Measurements from ENCODE around the gene ARMS2. TPM values are rescaled to one million over a fixed set of nuclear protein-coding genes. Genes with fewer than 3 reads are reported as not detected.

The ARMS2 gene
- total and polyA plus RNA-seq, 7 donors = 1.1 TPM; not detected in 6

DNA sequence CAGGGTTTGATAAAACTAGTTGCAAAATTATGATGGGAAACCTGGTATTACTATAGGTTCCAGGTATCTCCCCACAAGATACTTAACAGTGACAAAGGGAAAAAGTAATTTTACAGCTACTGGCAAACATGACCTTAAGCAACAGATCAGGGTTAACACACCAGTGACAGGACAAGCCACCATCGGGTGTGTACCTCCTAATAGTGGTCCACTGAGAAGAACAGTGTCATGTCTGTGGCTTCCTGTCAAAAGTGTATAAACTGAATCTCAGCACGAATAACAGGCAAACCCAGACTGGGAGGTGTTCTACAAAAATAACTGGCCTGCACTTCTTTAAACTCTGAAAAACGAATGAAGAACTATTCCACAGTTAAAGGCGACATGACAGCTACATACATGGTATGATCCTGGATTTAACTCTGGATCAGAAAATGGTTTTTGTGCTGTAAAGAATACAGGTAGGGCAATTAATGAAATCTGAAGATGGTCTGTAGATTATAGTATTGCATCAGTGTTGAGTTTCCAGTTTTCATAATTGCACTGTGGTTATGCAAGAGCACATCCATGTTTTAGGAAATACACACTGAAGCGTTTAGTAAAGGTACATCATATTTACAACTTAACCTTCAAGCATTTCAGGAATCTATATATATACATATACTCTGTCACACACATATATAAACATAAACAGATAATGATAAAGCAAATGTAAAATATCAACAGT, 32.0 kb upstream of the ARMS2 start:
- H3K36me3 ChIP-seq = peaks cover 0 to 20% (median 0%) of the 10 kb centered on the region in 4 donors
- intact Hi-C loops (cut with DNase I) = no loop called here

DNA sequence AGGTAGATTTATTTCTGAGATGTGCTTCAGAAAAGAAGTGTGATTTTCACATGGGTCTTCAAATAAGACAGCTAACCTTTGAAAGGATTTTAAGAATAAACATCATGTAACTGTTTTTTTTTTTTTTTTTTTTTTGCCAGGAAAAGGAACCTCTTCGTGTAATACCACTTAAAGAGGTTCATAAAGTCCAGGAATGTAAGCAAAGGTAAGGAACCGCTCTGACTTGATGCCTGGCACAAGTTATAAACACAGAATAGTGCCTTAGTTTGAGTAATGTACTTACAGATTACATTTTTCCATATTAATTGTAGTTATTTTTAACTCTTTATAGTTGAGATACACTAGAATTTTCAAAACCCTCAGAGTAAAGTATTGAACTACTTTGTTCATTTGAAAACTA, 30.4 kb upstream of the ARMS2 start:
- TF ChIP-seq POLR2A (IDR thresholded peaks at IDR 0.05) (no peak), EP300 (IDR thresholded peaks at IDR 0.05) (peak in 1 of 4 donors; percentile 16), POLR2AphosphoS5 (IDR thresholded peaks at IDR 0.05) (no peak)
- peak overlapping the region in 3 of 4 donors; percentile 2 to 68 (median 29) for H3K27ac ChIP-seq
- H3K9me3 ChIP-seq = no peaks in the 10 kb centered on the region
- DNase-seq = no peak
- no peak overlapping the region for H3K4me3 ChIP-seq
- intact Hi-C loops (cut with DNase I) = no loop called here
- peaks cover 0 to 28% (median 0%) of the 10 kb centered on the region in 4 donors for H3K36me3 ChIP-seq
- 84 to 87% methylated on average over 2 of the region's 2 CpGs for WGBS, 2 donors
- no peaks in the 10 kb centered on the region for H3K27me3 ChIP-seq
- H3K4me1 ChIP-seq = peaks cover 0 to 66% (median 41%) of the 10 kb centered on the region in 4 donors

More for the DNA sequence above, 32.0 kb upstream of the ARMS2 start:
- no peak overlapping the region for H3K4me3 ChIP-seq
- no peaks in the 10 kb centered on the region for H3K27me3 ChIP-seq
- no peaks in the 10 kb centered on the region for H3K9me3 ChIP-seq
- no peak for TF ChIP-seq POLR2A (IDR thresholded peaks at IDR 0.05)
- TF ChIP-seq POLR2AphosphoS5 (IDR thresholded peaks at IDR 0.05) = no peak
- TF ChIP-seq EP300 (IDR thresholded peaks at IDR 0.05) = no peak
- TF ChIP-seq, protein P1, sequence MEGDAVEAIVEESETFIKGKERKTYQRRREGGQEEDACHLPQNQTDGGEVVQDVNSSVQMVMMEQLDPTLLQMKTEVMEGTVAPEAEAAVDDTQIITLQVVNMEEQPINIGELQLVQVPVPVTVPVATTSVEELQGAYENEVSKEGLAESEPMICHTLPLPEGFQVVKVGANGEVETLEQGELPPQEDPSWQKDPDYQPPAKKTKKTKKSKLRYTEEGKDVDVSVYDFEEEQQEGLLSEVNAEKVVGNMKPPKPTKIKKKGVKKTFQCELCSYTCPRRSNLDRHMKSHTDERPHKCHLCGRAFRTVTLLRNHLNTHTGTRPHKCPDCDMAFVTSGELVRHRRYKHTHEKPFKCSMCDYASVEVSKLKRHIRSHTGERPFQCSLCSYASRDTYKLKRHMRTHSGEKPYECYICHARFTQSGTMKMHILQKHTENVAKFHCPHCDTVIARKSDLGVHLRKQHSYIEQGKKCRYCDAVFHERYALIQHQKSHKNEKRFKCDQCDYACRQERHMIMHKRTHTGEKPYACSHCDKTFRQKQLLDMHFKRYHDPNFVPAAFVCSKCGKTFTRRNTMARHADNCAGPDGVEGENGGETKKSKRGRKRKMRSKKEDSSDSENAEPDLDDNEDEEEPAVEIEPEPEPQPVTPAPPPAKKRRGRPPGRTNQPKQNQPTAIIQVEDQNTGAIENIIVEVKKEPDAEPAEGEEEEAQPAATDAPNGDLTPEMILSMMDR (IDR thresholded peaks at IDR 0.05) = no peak
- WGBS, 2 donors = 67 to 86% methylated on average over 5 of the region's 5 CpGs
- no peak for DNase-seq
- peak overlapping the region in 3 of 4 donors; percentile 8 to 68 (median 60) for H3K27ac ChIP-seq
- H3K4me1 ChIP-seq = peaks cover 0 to 72% (median 44%) of the 10 kb centered on the region in 4 donors

DNA sequence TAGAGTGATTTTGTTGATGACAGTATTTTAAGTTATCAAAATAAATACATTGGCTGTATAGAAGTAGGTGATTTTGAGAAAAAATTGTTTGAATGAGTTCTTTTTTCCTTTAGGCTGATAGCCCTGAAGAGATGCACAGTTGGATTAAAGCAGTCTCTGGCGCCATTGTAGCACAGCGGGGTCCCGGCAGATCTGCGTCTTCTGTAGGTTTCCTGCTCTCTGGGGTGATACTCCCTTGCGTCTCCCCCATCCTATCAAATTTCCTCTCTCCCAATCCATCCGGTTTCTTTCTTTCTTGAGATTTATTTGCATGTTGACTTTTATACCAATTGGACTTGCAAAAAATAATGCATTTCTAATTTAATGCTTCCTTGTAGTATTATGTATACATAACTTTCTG, 27.6 kb upstream of the ARMS2 start:
- no peaks in the 10 kb centered on the region for H3K9me3 ChIP-seq
- no peaks in the 10 kb centered on the region for H3K27me3 ChIP-seq
- no peak overlapping the region for H3K27ac ChIP-seq
- H3K4me3 ChIP-seq = no peak overlapping the region
- WGBS, 2 donors = 95% methylated on average over 6 of the region's 6 CpGs
- DNase-seq = no peak
- peaks cover 0 to 47% (median 15%) of the 10 kb centered on the region in 4 donors for H3K4me1 ChIP-seq
- intact Hi-C loops (cut with DNase I) = no loop called here
- H3K36me3 ChIP-seq = peaks cover 0 to 39% (median 0%) of the 10 kb centered on the region in 4 donors
- TF ChIP-seq POLR2A (IDR thresholded peaks at IDR 0.05) = no peak
- TF ChIP-seq POLR2AphosphoS5 (IDR thresholded peaks at IDR 0.05) = no peak
- no peak for TF ChIP-seq EP300 (IDR thresholded peaks at IDR 0.05)
- TF ChIP-seq, protein P1 (IDR thresholded peaks at IDR 0.05) = no peak

DNA sequence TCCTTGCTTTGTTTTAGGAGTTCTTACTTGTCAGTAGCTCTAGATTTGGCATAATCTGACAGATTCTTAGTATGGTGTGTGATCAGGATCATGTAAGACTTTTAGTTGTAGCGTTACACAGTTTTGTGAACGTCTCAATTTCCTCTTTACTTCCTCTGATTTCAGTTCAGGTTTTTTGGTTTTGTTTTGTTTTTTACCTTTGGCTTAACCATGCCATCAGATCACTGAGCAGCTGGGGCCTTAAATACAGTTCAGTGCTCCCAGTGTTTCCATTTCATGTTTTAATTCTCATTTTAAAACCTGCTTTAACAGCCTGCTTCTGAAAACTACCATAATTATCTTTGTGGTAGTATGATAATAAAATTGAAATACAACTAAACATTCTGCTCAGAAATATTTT, 27.2 kb upstream of the ARMS2 start:
- Histone ChIP-seq H3K27me3 (no peaks in the 10 kb centered on the region), H3K27ac (no peak overlapping the region), H3K9me3 (no peaks in the 10 kb centered on the region), H3K4me3 (no peak overlapping the region), H3K36me3 (peaks cover 0 to 41% (median 0%) of the 10 kb centered on the region in 4 donors), H3K4me1 (peaks cover 0 to 42% (median 12%) of the 10 kb centered on the region in 4 donors)
- WGBS, 2 donors = 49 to 81% methylated on average over 2 of the region's 2 CpGs
- no peak for DNase-seq
- TF ChIP-seq POLR2A (IDR thresholded peaks at IDR 0.05) (no peak), POLR2AphosphoS5 (IDR thresholded peaks at IDR 0.05) (no peak)
- intact Hi-C loops (cut with DNase I) = no loop called here

DNA sequence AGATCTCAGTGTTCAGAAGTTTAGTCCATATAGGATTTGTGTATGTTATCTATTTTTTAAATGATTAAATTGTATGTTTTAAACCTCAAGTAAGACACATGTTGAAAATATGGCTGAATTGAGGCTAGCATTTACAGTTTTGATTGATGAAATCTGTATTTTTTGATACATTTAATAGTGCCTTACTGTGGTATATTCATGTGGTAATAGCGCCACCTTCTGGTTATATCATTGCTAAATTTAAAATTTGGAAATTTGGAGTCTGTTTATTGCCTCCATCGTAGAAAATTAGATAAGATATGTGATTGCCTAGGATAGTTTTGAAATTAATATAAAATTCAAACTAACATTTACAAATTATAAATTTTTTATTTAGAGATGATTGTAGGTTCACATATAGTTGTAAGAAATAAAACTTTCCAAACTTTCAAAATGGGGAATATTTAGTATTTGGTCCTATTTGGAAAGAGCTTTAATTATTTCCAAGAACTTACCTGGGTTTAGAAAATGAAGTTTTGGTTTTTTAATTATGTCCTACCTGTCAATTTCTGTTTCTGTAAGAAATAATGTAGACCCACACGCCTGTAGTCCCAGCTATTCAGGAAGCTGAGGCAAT, 19.1 kb upstream of the ARMS2 start:
- peaks cover 0 to 7% (median 0%) of the 10 kb centered on the region in 4 donors for H3K36me3 ChIP-seq
- H3K27me3 ChIP-seq = no peaks in the 10 kb centered on the region
- intact Hi-C loops (cut with DNase I) = loop anchor here (1.0 to 10.0 kb wide), 2 partner anchors 136 to 291 kb away; no protein-coding TSS in a partner anchor
- peak overlapping the region in 1 of 4 donors; percentile 13 for H3K27ac ChIP-seq
- H3K4me3 ChIP-seq = no peak overlapping the region
- DNase-seq = no peak
- TF ChIP-seq POLR2A (IDR thresholded peaks at IDR 0.05) = no peak
- TF ChIP-seq EP300 (IDR thresholded peaks at IDR 0.05) = no peak
- TF ChIP-seq, protein P1 (IDR thresholded peaks at IDR 0.05) = peak; percentile 50 to 68 (median 60)
- TF ChIP-seq POLR2AphosphoS5 (IDR thresholded peaks at IDR 0.05) = no peak
- H3K4me1 ChIP-seq = no peaks in the 10 kb centered on the region
- WGBS, 2 donors = 33 to 36% methylated on average over 3 of the region's 3 CpGs
- peaks cover 0 to 3% (median 0%) of the 10 kb centered on the region in 4 donors for H3K9me3 ChIP-seq
